Omental fat pad (tissue), 4 donors: ENCODE data around the gene LRCH4. TPM values are rescaled to one million over a fixed set of nuclear protein-coding genes. Genes with fewer than 3 reads are reported as not detected.

Experiments used
- ATAC-seq: fragments of 150-250 bp; one replicate; pipeline ENCODE4 v1.9.1; 2016; ENCODE audit warnings: mild to moderate bottlenecking, moderate library complexity; ENCODE audit not compliant: low FRiP score
- DNase-seq: peaks from one replicate; pipeline ENCODE4 v3.0.0-alpha.2; 2019; ENCODE audit warnings: low spot score
- CTCF ChIP-seq, 3 donors: fragments of 450-650 bp; IDR thresholded peaks; one replicate each; pipeline ENCODE4 v1.5.1; 2016 to 2017; ENCODE audit warnings: antibody characterized with exemption in 3 of 3, mild to moderate bottlenecking in 3 of 3, moderate library complexity in 2 of 3
- total RNA-seq, 4 donors: library from RNA; depleted of rRNA; stranded (reverse); fragments of >200 nt; gene quantifications; one replicate each; pipeline ENCODE4 v1.1.0, GENCODE V29; 2016

Gene LRCH4
- total RNA-seq, 4 donors from 2014 or later, result 51.8 to 108 (median 55.7) TPM

GRCh38 chr7:100588438-100588837 lies 2.5 kb upstream of the LRCH4 start:
- DNase-seq (no peak), ATAC-seq (no peak)
- no peak for TF ChIP-seq CTCF (IDR thresholded peaks at IDR 0.05)

GRCh38 chr7:100586266-100587025 lies 517 bp upstream of the LRCH4 start, which contains the start of gene FBXO24:
Gene FBXO24 (plus strand): TSS chr7:100586328. CDS start chr7:100586626, 298 bp downstream.
- ATAC-seq, result peak; percentile 96
- DNase-seq, result peak; percentile 96
- TF ChIP-seq CTCF (IDR thresholded peaks at IDR 0.05), result peak in 1 of 3 donors; percentile 1

- peak; percentile 3 for ATAC-seq
- DNase-seq, result no peak
- no peak for TF ChIP-seq CTCF (IDR thresholded peaks at IDR 0.05)
Measured at GRCh38 chr7:100584683-100585510, 1.0 kb downstream of the LRCH4 start.

GRCh38 chr7:100584054-100584682 lies 1.8 kb downstream of the LRCH4 start:
- TF ChIP-seq CTCF (IDR thresholded peaks at IDR 0.05), result no peak
- DNase-seq (no peak), ATAC-seq (no peak)

- DNase-seq, result no peak
- no peak for ATAC-seq
Measured at GRCh38 chr7:100583132-100584053, 2.5 kb downstream of the LRCH4 start.

More at GRCh38 chr7:100583132-100584053, 2.5 kb downstream of the LRCH4 start:
- TF ChIP-seq CTCF (IDR thresholded peaks at IDR 0.05), result no peak
